Activated naive CD8-positive, alpha-beta T cell treated with anti-CD3 and anti-CD28 coated beads, Interleukin-2, amount 50 U/mL, for 24 hours (primary cell): Measurements from ENCODE around the gene RNF44.
"Not testable (repeated sequence)": the region's sequence is repeated elsewhere in the genome, so short reads cannot be mapped to it uniquely, and the experiment has no call there.

Experiments
- ATAC-seq: fragments of 150-1000 bp; cut with Tn5 transposase; one replicate; pipeline ENCODE4 v1.10.0; 2021
- DNase-seq: peaks from one replicate; pipeline ENCODE4 v3.0.0; 2021
- H3K27ac Mint-ChIP-seq: one replicate; pipeline ENCODE4 v1.8.0; 2021; ENCODE audit warnings: mild to moderate bottlenecking, mixed read lengths
- H3K27me3 Mint-ChIP-seq: one replicate; pipeline ENCODE4 v1.8.0; 2021; ENCODE audit warnings: mixed read lengths
- H3K36me3 Mint-ChIP-seq: one replicate; pipeline ENCODE4 v1.8.0; 2021; ENCODE audit warnings: low read depth, mixed read lengths
- H3K4me1 Mint-ChIP-seq: one replicate; pipeline ENCODE4 v1.8.0; 2021; ENCODE audit warnings: mixed read lengths
- H3K4me3 Mint-ChIP-seq: one replicate; pipeline ENCODE4 v1.8.0; 2021; ENCODE audit warnings: mild to moderate bottlenecking, moderate library complexity, mixed read lengths
- H3K9me3 Mint-ChIP-seq: one replicate; pipeline ENCODE4 v1.8.0; 2021; ENCODE audit warnings: mixed read lengths

Gene RNF44

GRCh38 chr5:176562189-176562588 lies 25.0 kb upstream of the RNF44 start:
- no peak for DNase-seq
- H3K9me3 Mint-ChIP-seq: no peaks in the 10 kb centered on the region
- peaks cover 5% of the 10 kb centered on the region for H3K27me3 Mint-ChIP-seq
- H3K27ac Mint-ChIP-seq: peak overlapping the region; percentile 44
- H3K36me3 Mint-ChIP-seq: no peaks in the 10 kb centered on the region
- peaks cover 31% of the 10 kb centered on the region for H3K4me1 Mint-ChIP-seq
- no peak overlapping the region for H3K4me3 Mint-ChIP-seq
- no peak for ATAC-seq

GRCh38 chr5:176561259-176561658 lies 24.1 kb upstream of the RNF44 start:
- Mint-ChIP-seq H3K36me3 (no peaks in the 10 kb centered on the region), H3K27me3 (peaks cover 5% of the 10 kb centered on the region), H3K4me3 (no peak overlapping the region), H3K9me3 (no peaks in the 10 kb centered on the region), H3K27ac (no peak overlapping the region), H3K4me1 (peaks cover 34% of the 10 kb centered on the region)
- ATAC-seq: peak; percentile 62
- DNase-seq: no peak

GRCh38 chr5:176560364-176560763 lies 23.2 kb upstream of the RNF44 start:
- Mint-ChIP-seq H3K36me3 (no peaks in the 10 kb centered on the region), H3K9me3 (no peaks in the 10 kb centered on the region), H3K4me3 (no peak overlapping the region), H3K27me3 (peaks cover 5% of the 10 kb centered on the region), H3K4me1 (peaks cover 40% of the 10 kb centered on the region), H3K27ac (no peak overlapping the region)
- peak; percentile 67 for ATAC-seq
- peak; percentile 38 for DNase-seq

GRCh38 chr5:176559683-176560082 lies 22.5 kb upstream of the RNF44 start:
- no peak for DNase-seq
- peaks cover 46% of the 10 kb centered on the region for H3K4me1 Mint-ChIP-seq
- no peak for ATAC-seq
- H3K4me3 Mint-ChIP-seq: no peak overlapping the region
- no peaks in the 10 kb centered on the region for H3K36me3 Mint-ChIP-seq
- peaks cover 5% of the 10 kb centered on the region for H3K27me3 Mint-ChIP-seq
- H3K9me3 Mint-ChIP-seq: no peaks in the 10 kb centered on the region
- H3K27ac Mint-ChIP-seq: no peak overlapping the region

- H3K27me3 Mint-ChIP-seq: peaks cover 5% of the 10 kb centered on the region
- DNase-seq (no peak), ATAC-seq (no peak)
- peaks cover 61% of the 10 kb centered on the region for H3K4me1 Mint-ChIP-seq
- H3K27ac Mint-ChIP-seq: no peak overlapping the region
- no peak overlapping the region for H3K4me3 Mint-ChIP-seq
- H3K9me3 Mint-ChIP-seq: no peaks in the 10 kb centered on the region
- H3K36me3 Mint-ChIP-seq: no peaks in the 10 kb centered on the region
These were observed 20.6 kb upstream of the RNF44 start for GRCh38 chr5:176557846-176558245.

- Mint-ChIP-seq H3K27me3 (no peaks in the 10 kb centered on the region), H3K36me3 (no peaks in the 10 kb centered on the region), H3K4me1 (peaks cover 44% of the 10 kb centered on the region), H3K9me3 (no peaks in the 10 kb centered on the region), H3K27ac (no peak overlapping the region), H3K4me3 (no peak overlapping the region)
- ATAC-seq (peak; percentile 20), DNase-seq (no peak)
These were observed 16.3 kb upstream of the RNF44 start for GRCh38 chr5:176553260-176554085.

- DNase-seq: no peak
- no peak overlapping the region for H3K27ac Mint-ChIP-seq
- H3K4me1 Mint-ChIP-seq: peaks cover 52% of the 10 kb centered on the region
- H3K4me3 Mint-ChIP-seq: no peak overlapping the region
- no peak for ATAC-seq
- H3K36me3 Mint-ChIP-seq: no peaks in the 10 kb centered on the region
- no peaks in the 10 kb centered on the region for H3K27me3 Mint-ChIP-seq
- H3K9me3 Mint-ChIP-seq: no peaks in the 10 kb centered on the region
These were observed 15.2 kb upstream of the RNF44 start for GRCh38 chr5:176552332-176552869.

GRCh38 chr5:176550937-176551336 lies 13.7 kb upstream of the RNF44 start:
- not testable (repeated sequence) for ATAC-seq, DNase-seq, H3K27me3 Mint-ChIP-seq, H3K9me3 Mint-ChIP-seq, H3K36me3 Mint-ChIP-seq, H3K27ac Mint-ChIP-seq
- peak overlapping the region; percentile 56 for H3K4me3 Mint-ChIP-seq
- peaks cover 51% of the 10 kb centered on the region for H3K4me1 Mint-ChIP-seq

- H3K9me3 Mint-ChIP-seq: no peaks in the 10 kb centered on the region
- peak overlapping the region; percentile 56 for H3K4me3 Mint-ChIP-seq
- peak overlapping the region; percentile 42 for H3K27ac Mint-ChIP-seq
- no peaks in the 10 kb centered on the region for H3K27me3 Mint-ChIP-seq
- no peaks in the 10 kb centered on the region for H3K36me3 Mint-ChIP-seq
- peaks cover 51% of the 10 kb centered on the region for H3K4me1 Mint-ChIP-seq
- ATAC-seq (no peak), DNase-seq (no peak)
These were observed 13.2 kb upstream of the RNF44 start for GRCh38 chr5:176550275-176550831.

GRCh38 chr5:176549871-176550270 lies 12.7 kb upstream of the RNF44 start:
- DNase-seq: no peak
- H3K27ac Mint-ChIP-seq: no peak overlapping the region
- no peaks in the 10 kb centered on the region for H3K36me3 Mint-ChIP-seq
- H3K4me3 Mint-ChIP-seq: no peak overlapping the region
- no peaks in the 10 kb centered on the region for H3K27me3 Mint-ChIP-seq
- no peaks in the 10 kb centered on the region for H3K9me3 Mint-ChIP-seq
- no peak for ATAC-seq
- H3K4me1 Mint-ChIP-seq: peaks cover 51% of the 10 kb centered on the region

- H3K4me1 Mint-ChIP-seq: peaks cover 53% of the 10 kb centered on the region
- H3K4me3 Mint-ChIP-seq: no peak within 1 kb of the TSS
- H3K27ac Mint-ChIP-seq: no peak within 1 kb of the TSS
- DNase-seq (no peak), ATAC-seq (no peak)
- no peaks in the 10 kb centered on the region for H3K9me3 Mint-ChIP-seq
- no peaks in the 10 kb centered on the region for H3K36me3 Mint-ChIP-seq
- no peaks in the 10 kb centered on the region for H3K27me3 Mint-ChIP-seq
These were observed 11.8 kb upstream of the RNF44 start, which contains the start of gene CDHR2 for GRCh38 chr5:176548967-176549444. TSS of gene CDHR2 (plus strand) at chr5:176549342. CDS start at chr5:176565353, 16,011 bp downstream.

GRCh38 chr5:176547802-176548201 lies 10.6 kb upstream of the RNF44 start:
- ATAC-seq: peak; percentile 44
- Mint-ChIP-seq H3K36me3 (no peaks in the 10 kb centered on the region), H3K27ac (no peak overlapping the region), H3K4me3 (no peak overlapping the region), H3K27me3 (no peaks in the 10 kb centered on the region), H3K4me1 (peaks cover 44% of the 10 kb centered on the region), H3K9me3 (no peaks in the 10 kb centered on the region)
- no peak for DNase-seq

- ATAC-seq: no peak
- peaks cover 55% of the 10 kb centered on the region for H3K4me1 Mint-ChIP-seq
- DNase-seq: no peak
- no peak overlapping the region for H3K4me3 Mint-ChIP-seq
- no peak overlapping the region for H3K27ac Mint-ChIP-seq
- no peaks in the 10 kb centered on the region for H3K9me3 Mint-ChIP-seq
- no peaks in the 10 kb centered on the region for H3K27me3 Mint-ChIP-seq
- H3K36me3 Mint-ChIP-seq: no peaks in the 10 kb centered on the region
These were observed 8.7 kb upstream of the RNF44 start for GRCh38 chr5:176545737-176546509.

- Mint-ChIP-seq H3K27me3 (no peaks in the 10 kb centered on the region), H3K4me3 (no peak overlapping the region), H3K27ac (no peak overlapping the region), H3K9me3 (no peaks in the 10 kb centered on the region), H3K4me1 (peaks cover 55% of the 10 kb centered on the region), H3K36me3 (no peaks in the 10 kb centered on the region)
- DNase-seq: no peak
- ATAC-seq: no peak
These were observed 8.2 kb upstream of the RNF44 start for GRCh38 chr5:176545388-176545736.
